T47D (cell line): ENCODE results near the gene GPR31.

ENCODE experiments used
- DNase-seq, 2 experiments: peaks; one replicate each; pipeline versions ENCODE4 v3.0.0 to v3.0.0-alpha.2; 2011 to 2012; ENCODE audit warnings: low read depth in 1 of 2, low spot score in 1 of 2
- JUND ChIP-seq: IDR thresholded peaks from 2 replicates; pipeline ENCODE4 v1.6.1; 2012; ENCODE audit warnings: low read depth
- in situ Hi-C: cut with HindIII; loops from 2 replicates; pipeline ENCODE4 v1.10.0; 2016; ENCODE audit warnings: low sequenced_read_pairs, low pct_unique_long_range_greater_than_20kb

The GPR31 gene

DNA sequence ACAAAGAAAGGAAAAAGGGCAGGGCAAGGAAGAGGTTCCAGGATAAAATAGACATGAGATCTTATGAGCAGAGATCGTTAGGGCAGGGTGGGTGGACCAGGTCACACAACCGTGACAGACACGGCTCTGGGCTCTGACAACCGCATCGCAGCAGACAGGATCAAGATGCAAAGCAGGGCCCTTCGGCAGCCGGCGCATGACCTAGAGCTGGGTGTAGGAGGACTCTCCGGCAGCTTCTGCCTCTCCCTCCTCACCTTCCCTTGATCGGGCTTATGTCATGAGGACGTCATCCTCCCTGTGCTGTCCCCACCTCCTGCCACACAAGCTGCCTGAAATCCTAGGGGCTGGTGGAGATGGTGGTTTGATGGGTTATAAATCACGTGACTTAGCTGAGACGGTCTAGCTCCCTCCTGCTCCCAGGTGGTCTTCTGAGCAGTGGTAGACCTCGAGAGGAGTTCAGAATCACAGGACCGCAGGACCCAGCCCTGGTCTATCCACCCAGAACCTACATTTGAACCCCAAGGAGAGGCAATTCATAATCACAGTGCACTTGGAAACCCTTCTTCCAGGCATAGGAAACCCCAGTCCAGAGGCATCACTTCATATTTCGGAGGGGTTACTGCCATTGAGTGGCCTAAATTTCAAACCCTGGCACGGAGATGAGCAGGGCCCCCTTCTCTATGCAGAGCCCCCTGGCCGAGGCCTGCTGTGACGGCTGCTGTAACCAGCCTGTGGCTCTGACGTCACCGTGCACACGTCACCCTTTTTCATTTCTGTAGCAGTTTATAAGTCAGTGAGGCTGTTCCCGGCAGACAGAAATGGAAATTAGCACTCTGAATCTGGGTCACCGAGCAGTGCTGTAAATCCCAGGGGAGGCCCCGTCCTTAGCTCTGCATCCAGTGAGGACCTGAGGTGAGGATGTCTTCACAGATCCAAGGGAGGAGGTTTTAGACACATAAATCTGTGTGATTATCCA lies 43.6 kb downstream of the GPR31 start:
- in situ Hi-C loops, result no loop called here
- no peak for DNase-seq
- TF ChIP-seq JUND, result no peak

DNA sequence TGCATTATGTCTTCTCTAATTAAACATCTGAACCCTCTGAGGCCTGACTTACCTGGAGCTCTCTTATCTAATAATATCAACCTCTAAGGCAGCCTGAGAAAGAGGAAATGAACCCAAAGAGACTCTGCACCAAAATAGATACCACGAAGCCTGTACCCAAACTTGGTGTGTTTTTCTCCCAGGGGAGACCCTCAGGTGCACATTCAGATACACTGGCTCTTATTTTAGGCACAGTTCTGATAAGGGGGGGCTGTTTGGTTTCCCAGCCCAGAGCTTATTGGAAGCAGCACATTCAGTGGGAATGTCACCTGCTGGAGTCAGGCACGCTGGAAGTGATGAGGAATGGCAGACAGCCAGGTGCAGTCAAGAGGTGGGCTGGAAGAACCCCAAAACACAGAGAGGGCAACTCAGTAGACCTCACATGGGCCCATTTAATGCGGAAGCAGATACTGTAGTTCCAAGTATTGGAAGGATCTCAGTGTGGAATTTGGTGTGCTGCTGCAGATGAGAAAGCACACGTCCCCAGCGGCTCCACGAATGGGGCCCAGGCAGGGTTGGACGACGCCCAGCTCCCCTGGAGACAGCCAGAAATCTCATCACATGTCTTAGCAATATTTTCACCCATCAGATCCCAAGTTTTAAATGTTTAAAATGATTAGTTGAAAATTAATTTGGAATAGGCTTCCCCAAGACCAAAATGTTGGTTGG lies 44.6 kb downstream of the GPR31 start:
- no peak for TF ChIP-seq JUND
- in situ Hi-C loops, result no loop called here

DNA sequence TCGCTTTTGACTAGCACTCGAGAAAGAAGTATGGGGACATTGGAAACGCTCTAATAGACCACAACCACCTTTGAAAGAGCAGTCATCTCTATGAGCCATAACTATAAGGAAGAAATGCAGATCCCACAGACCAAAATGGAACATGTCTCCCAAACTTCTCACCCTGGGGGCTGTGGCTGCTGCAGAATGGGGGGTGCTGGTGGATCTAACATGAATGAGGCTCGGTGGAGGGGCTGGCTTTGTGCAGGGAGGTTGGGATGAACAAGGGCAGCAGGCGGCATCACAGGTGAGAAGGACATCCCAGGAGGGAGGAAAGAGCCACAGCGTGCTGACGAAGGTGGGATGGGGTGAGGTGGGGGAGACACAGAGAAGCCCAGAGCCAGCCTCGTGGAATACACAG lies 45.4 kb downstream of the GPR31 start:
- TF ChIP-seq JUND, result no peak
- DNase-seq, result no peak
- in situ Hi-C loops, result no loop called here

More for the DNA sequence above, 44.6 kb downstream of the GPR31 start:
- DNase-seq, result no peak

DNA sequence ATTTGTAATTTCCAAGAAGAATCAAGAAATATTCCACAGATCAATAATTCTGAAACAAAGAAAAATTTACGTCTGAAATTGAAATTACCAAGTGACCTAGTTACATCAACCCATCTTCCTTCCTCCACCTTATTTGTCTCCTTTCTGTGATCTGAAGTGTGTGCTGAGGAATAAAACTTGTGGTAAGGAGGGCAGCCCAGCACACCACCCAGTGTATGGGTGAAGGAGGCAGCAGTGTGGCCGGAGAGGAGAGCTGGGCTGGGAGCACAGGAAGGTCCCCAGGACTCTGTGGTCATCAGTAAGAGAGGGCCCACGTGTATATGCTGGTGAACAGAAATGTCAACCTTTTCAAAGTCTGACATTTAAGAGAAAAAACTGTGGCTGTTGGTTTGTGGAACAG lies 46.2 kb downstream of the GPR31 start:
- in situ Hi-C loops, result no loop called here

DNA sequence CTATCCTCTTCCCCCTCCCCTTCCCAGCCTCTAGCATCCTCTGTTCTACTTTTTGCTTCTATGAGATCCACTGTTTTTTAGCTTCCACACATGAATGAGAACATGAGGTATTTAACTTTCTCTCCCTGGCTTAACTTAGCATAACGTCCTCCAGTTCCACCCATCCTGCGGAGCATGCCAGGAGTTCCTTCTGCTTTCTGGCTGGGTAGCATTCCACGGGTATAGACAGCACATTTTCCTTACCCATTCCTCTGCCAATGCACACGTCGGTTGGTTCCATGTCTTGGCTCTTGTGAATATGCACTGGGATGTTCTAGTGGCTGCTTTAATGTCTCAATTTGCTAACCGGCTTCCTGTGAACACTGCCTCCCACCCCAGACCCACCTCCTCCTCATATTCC lies 48.1 kb downstream of the GPR31 start:
- TF ChIP-seq JUND, result no peak
- peak; percentile 36 to 83 for DNase-seq
- in situ Hi-C loops, result no loop called here

More for the DNA sequence above, 46.2 kb downstream of the GPR31 start:
- DNase-seq, result no peak
- no peak for TF ChIP-seq JUND

DNA sequence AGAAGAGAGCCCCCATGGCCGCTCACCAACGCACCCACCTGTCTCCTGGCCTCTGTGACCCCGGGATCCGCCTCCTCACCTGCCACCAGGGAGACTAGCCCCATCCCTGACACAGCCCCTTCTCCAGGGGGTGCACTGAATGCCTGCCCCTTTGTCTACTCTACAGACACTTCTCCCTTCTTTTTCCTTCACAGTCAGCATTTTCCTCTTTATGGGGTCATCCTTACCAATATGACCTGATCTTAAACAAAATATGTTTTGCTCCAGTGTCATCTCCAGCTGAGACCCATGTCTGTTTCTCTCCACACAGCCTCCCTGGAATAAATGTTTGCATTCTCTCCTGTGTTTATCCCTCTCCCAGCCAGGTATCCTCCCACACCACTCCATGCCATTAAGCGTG lies 49.5 kb downstream of the GPR31 start:
- in situ Hi-C loops, result no loop called here
- TF ChIP-seq JUND, result no peak
- DNase-seq, result no peak

DNA sequence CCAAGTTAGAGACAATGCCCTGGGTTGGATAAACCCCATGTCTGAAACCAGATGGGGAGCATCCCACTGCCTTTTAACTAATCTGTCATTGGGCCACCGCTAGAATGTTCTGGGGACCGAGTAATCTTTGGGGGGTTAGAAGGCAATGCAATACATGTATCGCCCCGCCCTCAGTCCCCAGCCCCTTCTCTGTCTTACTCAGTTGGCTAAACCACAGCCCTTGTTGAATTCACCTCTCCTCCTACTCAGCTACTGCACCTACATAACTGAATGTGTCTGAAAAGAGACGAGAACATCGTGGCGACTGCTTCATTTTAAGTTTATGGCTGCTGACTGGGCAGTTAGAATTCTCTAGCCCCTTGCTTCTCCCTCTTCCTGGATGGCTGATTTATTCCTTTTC lies 50.0 kb downstream of the GPR31 start:
- in situ Hi-C loops, result no loop called here
- DNase-seq, result no peak
- no peak for TF ChIP-seq JUND

DNA sequence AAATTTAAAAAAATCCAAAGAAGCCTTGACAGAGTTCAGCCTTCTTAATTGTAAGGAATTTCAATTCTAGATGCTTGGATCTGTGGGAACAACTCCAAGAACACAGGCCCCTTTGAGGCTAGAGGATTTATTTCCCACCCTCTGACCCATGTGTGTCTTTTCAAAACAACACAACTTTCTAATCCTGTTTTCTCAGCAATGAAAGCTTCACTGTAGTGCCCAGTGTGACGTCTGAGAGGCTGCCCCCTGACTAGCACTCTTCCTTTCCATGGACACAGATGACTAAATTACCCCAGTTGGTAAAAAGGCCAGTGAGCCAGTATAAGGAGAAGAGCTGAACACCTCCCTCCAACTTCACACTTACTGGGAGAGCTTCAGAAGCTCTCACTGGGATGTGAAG lies 51.4 kb downstream of the GPR31 start:
- in situ Hi-C loops, result no loop called here
- DNase-seq, result no peak
- TF ChIP-seq JUND, result no peak
